Measurements from ENCODE around the gene PLCB4.

The PLCB4 gene

GRCh38 chr20:9322661-9323060 lies 253.8 kb downstream of the PLCB4 start:
- no peaks in the 10 kb centered on the region for H3K36me3 ChIP-seq
- no peak overlapping the region for H3K27ac ChIP-seq
- no peak for TF ChIP-seq CTCF (IDR thresholded peaks at IDR 0.05; ENCODE audit: low read depth, low read length)
- no peak overlapping the region for H3K4me3 ChIP-seq (ENCODE audit: low read depth, low read length)
- H3K27me3 ChIP-seq (ENCODE audit: insufficient read depth, low read depth, severe bottlenecking) = no peaks in the 10 kb centered on the region
- no peaks in the 10 kb centered on the region for H3K9me3 ChIP-seq (ENCODE audit: severe bottlenecking)
- DNase-seq = no peak

- peak; percentile 54 for TF ChIP-seq CTCF (IDR thresholded peaks at IDR 0.05; ENCODE audit: low read depth, low read length)
- Histone ChIP-seq H3K9me3 (ENCODE audit: severe bottlenecking) (no peaks in the 10 kb centered on the region), H3K27me3 (ENCODE audit: insufficient read depth, low read depth, severe bottlenecking) (no peaks in the 10 kb centered on the region), H3K27ac (no peak overlapping the region), H3K36me3 (no peaks in the 10 kb centered on the region), H3K4me3 (ENCODE audit: low read depth, low read length) (no peak overlapping the region)
- DNase-seq = peak; percentile 14
These were observed 254.7 kb downstream of the PLCB4 start for GRCh38 chr20:9323622-9324021.

- no peaks in the 10 kb centered on the region for H3K36me3 ChIP-seq
- no peak for TF ChIP-seq CTCF (IDR thresholded peaks at IDR 0.05; ENCODE audit: low read depth, low read length)
- H3K27me3 ChIP-seq (ENCODE audit: insufficient read depth, low read depth, severe bottlenecking) = no peaks in the 10 kb centered on the region
- H3K27ac ChIP-seq = no peak overlapping the region
- DNase-seq = no peak
- no peaks in the 10 kb centered on the region for H3K9me3 ChIP-seq (ENCODE audit: severe bottlenecking)
- H3K4me3 ChIP-seq (ENCODE audit: low read depth, low read length) = no peak overlapping the region
These were observed 260.6 kb downstream of the PLCB4 start for GRCh38 chr20:9329355-9330101.

- TF ChIP-seq CTCF (IDR thresholded peaks at IDR 0.05; ENCODE audit: low read depth, low read length) = no peak
- no peak for DNase-seq
These were observed 261.3 kb downstream of the PLCB4 start for GRCh38 chr20:9330151-9330550.

GRCh38 chr20:9331707-9332435 lies 263.0 kb downstream of the PLCB4 start:
- TF ChIP-seq CTCF (IDR thresholded peaks at IDR 0.05; ENCODE audit: low read depth, low read length) = no peak
- no peak for DNase-seq
- no peaks in the 10 kb centered on the region for H3K9me3 ChIP-seq (ENCODE audit: severe bottlenecking)
- no peak overlapping the region for H3K4me3 ChIP-seq (ENCODE audit: low read depth, low read length)
- H3K27me3 ChIP-seq (ENCODE audit: insufficient read depth, low read depth, severe bottlenecking) = no peaks in the 10 kb centered on the region
- H3K36me3 ChIP-seq = no peaks in the 10 kb centered on the region
- no peak overlapping the region for H3K27ac ChIP-seq

More at GRCh38 chr20:9330151-9330550, 261.3 kb downstream of the PLCB4 start:
- Histone ChIP-seq H3K4me3 (ENCODE audit: low read depth, low read length) (no peak overlapping the region), H3K36me3 (no peaks in the 10 kb centered on the region), H3K27ac (no peak overlapping the region), H3K27me3 (ENCODE audit: insufficient read depth, low read depth, severe bottlenecking) (no peaks in the 10 kb centered on the region), H3K9me3 (ENCODE audit: severe bottlenecking) (no peaks in the 10 kb centered on the region)
